HG03025 (cell line): ENCODE measurements around the gene MYH15.

Experiments used
- ATAC-seq: cut with Tn5 transposase; IDR thresholded peaks from one replicate; pipeline ENCODE4 v1.9.1; 2021; ENCODE audit warnings: mild to moderate bottlenecking, moderate library complexity; ENCODE audit not compliant: unreplicated experiment, low FRiP score

MYH15 gene

DNA sequence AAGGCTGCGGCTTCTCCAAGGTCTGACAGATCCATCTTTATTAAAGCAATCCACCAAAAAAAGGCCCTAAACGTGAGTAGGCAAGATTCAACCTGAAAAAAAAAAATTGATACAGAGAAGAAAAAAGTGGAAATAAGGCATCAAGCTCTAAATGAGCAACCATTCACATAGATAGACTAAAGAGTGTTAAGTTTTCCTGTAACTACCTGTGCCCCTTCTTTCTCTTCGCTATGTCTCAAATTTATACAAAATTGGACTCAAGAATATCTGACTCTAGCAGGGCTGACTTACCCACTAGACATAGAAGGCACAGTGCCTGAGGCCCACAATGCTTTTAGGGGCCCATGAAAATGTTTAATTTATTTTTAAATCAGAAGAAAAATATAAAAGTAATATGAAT is at the start of gene MYH15:
TSS of gene MYH15 (minus strand) at position 101 of the 400 bp plus-strand sequence. CDS start at position 35, 66 bp downstream.
- no peak for ATAC-seq

DNA sequence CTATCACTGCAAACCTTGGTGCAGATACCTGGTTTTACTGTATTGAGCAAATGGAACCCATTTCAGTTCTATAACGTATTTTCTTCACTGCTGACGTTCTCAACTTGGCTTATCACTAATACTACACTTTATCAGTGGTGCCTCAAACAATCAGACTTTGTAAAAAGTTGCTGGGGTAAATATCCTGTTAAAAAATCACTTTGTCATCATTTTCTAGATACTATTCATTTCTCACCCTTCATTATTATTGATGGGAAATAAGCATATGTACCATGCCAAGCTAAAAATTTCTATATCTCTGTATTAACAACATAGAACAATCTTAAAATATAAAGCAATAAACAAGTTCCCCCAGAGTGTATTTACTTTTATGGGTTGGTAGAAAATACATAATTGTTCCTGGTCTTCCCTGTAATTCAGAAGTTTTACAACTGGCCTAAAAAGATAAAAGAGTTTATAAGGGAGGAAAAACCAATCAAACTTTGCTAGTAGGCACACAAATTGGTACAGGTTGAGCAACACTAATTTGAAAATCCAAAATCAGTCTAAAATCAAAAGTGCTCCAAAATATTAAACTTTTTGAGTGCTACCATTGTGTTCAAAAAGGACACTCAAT is 45.7 kb upstream of the MYH15 start:
- ATAC-seq, result no peak

- no peak for ATAC-seq
These were observed 44.6 kb upstream of the MYH15 start for GRCh38 chr3:108554913-108555571.

- ATAC-seq, result no peak
These were observed 43.8 kb upstream of the MYH15 start for GRCh38 chr3:108554229-108554628.

DNA sequence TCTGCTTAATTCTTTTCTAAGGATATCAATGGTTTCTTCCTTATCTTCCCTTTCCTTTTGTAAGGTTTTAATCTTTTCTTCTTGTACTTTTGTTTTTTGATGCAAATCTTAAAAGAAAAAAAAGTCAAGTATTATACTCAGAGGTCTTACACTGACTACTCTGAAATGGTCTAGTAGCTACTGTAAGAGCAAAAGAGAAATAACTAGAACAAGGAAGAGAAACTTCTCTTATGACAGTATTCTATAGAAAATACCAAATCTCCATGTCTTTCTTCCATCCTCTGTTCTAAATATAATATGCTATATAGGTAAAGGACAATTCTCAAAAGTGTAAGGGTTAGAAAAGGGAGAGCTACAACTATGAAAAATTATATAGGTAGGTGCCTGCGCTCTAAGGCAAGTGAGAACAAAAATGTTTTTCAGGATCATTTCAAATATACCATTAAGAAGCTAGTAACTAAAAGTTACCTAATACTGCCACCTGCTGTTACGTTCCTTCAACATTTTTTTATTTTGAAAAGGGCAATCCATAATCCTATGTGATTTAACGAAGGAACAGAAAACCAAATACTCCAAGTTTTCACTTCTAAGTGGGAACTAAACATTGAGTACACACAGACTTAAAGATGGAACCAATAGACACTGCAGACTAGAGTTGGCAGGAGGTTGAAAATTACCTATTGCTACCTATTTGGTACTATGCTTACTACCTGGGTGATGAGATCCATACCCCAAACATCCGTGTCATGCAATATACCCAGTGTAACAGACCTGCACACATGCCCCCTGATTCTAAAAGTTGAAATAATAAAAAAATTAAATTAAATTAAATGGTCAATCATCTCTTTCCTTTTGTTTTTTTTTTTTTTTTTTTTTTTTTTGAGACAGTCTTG is 42.1 kb upstream of the MYH15 start:
- no peak for ATAC-seq

DNA sequence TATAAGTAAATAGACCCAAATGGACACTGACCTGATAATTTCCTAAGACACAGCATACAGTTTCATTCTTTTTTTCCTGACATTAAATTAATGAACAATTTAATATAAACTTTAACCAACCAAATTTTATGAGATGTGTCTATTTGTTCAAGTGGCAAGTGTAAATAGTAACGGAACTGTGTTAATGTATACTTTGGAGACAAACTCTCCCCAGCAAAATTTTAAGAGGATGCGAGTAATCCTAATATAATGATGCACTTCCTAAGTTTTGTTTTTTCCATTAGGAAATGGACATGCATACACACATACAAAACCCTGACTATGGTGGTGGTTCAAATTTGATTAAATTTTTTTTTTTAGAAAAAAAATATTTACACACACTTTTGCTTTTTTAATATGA is 38.5 kb upstream of the MYH15 start:
- no peak for ATAC-seq

DNA sequence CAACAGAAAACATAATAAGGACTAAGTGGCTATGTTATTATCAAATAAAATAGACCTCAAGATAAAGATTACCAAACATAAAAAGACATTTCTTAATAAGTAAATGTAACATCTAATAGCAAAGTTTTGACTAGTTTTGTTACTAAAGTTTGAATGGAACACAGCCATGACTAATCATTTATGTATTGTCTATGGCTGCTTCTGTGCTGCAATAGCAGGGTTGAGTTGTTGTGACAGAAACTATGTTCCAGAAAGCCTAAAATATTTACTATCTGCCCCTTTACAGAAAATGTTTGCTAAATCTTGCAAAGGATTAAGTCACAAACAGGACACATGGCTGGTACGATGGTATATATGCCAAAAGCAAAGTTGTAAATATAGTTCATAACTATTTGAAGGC is 37.9 kb upstream of the MYH15 start:
- no peak for ATAC-seq

DNA sequence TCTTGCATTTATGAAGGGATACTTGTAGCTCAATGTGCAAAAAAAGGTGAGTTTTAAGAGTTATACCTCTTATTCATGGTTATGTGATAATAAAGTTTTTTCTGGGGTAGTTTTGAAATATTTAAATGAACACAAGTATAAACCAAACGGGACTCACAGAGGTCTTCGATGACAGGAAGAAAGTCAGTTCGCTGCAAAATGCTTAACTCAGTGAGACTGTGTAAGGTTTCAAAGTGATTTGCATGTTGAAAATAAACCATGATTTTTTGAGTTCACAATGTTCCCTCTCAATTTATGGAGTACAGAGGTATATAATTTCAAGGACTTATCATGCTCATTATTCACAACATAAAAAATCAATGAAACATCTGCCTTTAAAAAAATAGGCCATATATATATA is 36.3 kb upstream of the MYH15 start:
- ATAC-seq, result no peak

GRCh38 chr3:108546247-108546646 is 35.9 kb upstream of the MYH15 start:
- ATAC-seq, result peak; percentile 62

- no peak for ATAC-seq
These were observed 27.7 kb upstream of the MYH15 start for GRCh38 chr3:108538083-108538482.

DNA sequence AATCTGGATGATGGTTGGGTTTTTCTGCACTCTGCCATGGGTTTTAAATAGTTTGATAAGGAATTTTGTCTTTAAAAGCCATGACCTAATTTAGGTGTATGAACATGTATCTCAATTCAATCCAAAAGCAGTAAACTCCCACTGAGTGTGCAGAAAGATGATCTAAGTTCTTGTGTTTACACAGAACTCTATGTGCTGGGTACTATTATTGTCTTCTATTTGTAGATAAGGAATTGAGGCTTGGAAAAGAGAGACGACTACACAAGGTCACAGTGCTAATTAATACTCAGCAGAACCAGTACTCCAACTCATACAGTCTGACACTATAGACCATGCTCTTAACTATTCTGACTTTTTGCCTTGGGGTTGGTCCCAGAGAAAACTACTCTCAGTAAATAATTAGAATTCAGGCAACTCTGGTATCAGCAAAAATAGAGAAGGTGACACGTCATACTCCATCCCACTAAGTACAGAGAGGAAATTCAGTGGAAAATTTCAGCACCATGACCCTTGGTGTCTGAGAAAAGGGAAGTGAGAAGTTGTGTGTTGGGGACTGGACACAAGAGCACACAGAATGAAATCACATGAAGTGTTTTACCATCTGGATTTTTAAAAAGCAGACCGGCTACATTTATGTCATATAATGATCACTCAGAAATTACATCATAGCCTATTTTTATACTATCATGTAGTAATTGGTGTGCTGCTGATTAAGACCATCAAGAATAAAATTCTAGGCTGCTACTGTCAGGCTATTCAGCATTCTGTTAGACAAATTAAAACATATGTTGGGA is 18.3 kb upstream of the MYH15 start:
- peak; percentile 99 for ATAC-seq

DNA sequence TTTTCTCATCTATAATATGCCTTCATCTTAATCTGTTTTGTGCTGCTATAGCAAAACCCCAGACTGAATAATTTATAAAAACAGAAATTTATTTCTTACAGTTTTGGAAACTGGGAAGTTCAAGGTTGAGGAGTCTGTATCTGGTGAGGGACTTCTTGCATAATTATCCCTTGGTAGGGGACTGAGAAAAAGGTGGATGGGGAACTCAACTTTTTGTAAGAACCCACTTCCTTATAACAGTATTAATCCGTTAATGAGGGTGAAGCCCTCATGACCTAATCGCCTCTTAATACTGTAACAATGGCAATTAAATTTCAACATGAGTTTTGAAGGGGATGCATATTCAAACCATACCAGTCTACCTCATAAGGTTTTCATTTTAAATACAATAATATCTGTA is 17.4 kb upstream of the MYH15 start:
- no peak for ATAC-seq

- no peak for ATAC-seq
These were observed 16.7 kb upstream of the MYH15 start for GRCh38 chr3:108527109-108527508.

- no peak for ATAC-seq
These were observed 15.6 kb upstream of the MYH15 start for GRCh38 chr3:108525971-108526370.

GRCh38 chr3:108525256-108525655 is 14.9 kb upstream of the MYH15 start:
- ATAC-seq, result no peak

- no peak for ATAC-seq
These were observed 14.1 kb upstream of the MYH15 start for GRCh38 chr3:108524537-108524936.

GRCh38 chr3:108518895-108519294 is 8.5 kb upstream of the MYH15 start:
- ATAC-seq, result no peak

DNA sequence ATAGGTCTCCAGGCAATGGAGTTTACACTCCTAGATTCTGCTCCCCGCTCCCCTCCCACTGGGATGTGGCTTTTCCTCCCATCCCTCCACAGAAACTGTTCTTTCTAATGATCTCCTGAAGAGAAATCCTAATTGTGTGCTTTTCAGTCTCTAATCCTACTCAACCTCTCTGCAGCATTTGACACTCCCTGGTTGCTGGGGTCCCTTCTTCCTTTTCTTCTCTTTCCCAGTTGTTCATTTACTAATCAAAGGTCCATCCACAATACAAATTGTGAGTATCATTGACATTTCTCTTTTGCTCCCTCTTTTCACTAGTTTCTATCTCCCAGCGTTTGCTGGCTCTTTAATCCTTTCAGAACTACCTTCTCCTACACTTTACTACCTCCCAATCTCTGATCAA is 6.5 kb upstream of the MYH15 start:
- ATAC-seq, result no peak

GRCh38 chr3:108513961-108514360 is 3.6 kb upstream of the MYH15 start:
- no peak for ATAC-seq

DNA sequence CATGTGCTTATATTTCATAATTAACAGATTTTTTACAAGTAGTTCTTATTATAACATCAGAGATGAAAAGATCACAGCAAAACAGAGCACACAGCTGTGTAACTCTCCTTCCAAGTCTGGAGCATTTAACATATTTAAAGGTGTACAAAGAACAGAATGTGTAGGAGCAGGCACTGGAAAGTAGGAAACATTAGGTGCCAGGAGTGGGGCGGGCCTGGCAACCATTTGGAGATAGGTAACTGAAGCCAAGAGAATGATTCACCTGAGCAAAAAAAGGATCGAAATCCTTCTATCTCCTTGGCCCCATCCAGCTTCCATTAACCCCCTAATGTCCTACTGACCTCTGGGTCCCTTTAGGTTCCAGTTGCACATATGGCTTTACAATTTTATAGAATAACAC is 2.3 kb upstream of the MYH15 start:
- ATAC-seq, result no peak

DNA sequence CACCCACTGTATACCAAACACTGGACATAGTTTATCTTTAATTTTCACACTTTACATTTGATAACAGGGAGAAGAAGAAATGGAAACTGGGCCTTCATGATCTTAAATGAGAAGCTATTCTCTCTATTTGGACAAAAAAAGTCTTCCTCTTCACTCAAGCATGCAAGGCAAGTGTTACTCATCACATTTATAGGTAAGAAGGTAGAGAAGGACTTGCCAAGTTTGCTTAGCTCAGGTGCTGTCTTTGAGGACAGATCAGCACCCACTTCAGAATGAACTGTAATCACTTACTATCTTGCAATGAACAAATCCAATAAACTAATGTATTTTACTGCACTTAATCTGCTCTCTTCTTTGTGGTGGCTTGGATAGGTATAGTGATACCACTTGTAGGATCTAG is 1.1 kb upstream of the MYH15 start:
- ATAC-seq, result no peak
